Lung (tissue), 12 donors: Measurements from ENCODE around the gene PRKCQ. TPM values are rescaled to one million over a fixed set of nuclear protein-coding genes. Genes with fewer than 3 reads are reported as not detected.

Experiments
- ATAC-seq: fragments of 200-7000 bp; cut with Tn5 transposase; one replicate; pipeline ENCODE4 v1.9.1; 2020; ENCODE audit warnings: moderate number of reproducible peaks; ENCODE audit not compliant: insufficient read depth, low FRiP score
- DNase-seq, 3 donors: peaks; one replicate each; pipeline ENCODE4 v3.0.0-alpha.2; 2013 to 2017
- H3K27ac ChIP-seq, 2 donors: one replicate each; pipeline ENCODE4 v1.5.1; 2013; ENCODE audit warnings: mild to moderate bottlenecking in 2 of 2, moderate library complexity in 2 of 2, control low read depth in 1 of 2, inconsistent platforms in 1 of 2, low read depth in 1 of 2, low read length in 1 of 2
- H3K27me3 ChIP-seq, 3 donors: one replicate each; pipeline ENCODE4 v1.5.1; 2013; ENCODE audit warnings: low read length in 2 of 3; ENCODE audit not compliant: control insufficient read depth in 3 of 3, insufficient read depth in 3 of 3
- H3K36me3 ChIP-seq, 4 donors: one replicate each; pipeline ENCODE4 v1.5.1; 2013; ENCODE audit warnings: low read length in 4 of 4, mild to moderate bottlenecking in 1 of 4, moderate library complexity in 1 of 4; ENCODE audit not compliant: control insufficient read depth in 4 of 4, insufficient read depth in 4 of 4
- H3K4me1 ChIP-seq, 5 donors: one replicate each; pipeline ENCODE4 v1.5.1; 2013; ENCODE audit warnings: low read length in 5 of 5, mild to moderate bottlenecking in 2 of 5, moderate library complexity in 1 of 5; ENCODE audit not compliant: control insufficient read depth in 5 of 5, insufficient read depth in 5 of 5
- H3K4me3 ChIP-seq: one replicate; pipeline ENCODE4 v1.5.1; 2013; ENCODE audit warnings: mild to moderate bottlenecking, control low read depth, moderate library complexity
- H3K9ac ChIP-seq, 2 donors: one replicate each; pipeline ENCODE4 v1.5.1; 2013; ENCODE audit warnings: low read length in 2 of 2, control low read depth in 1 of 2; ENCODE audit not compliant: insufficient read depth in 1 of 2
- H3K9me3 ChIP-seq, 4 donors: one replicate each; pipeline ENCODE4 v1.5.1; 2013; ENCODE audit warnings: low read length in 3 of 4, mild to moderate bottlenecking in 1 of 4, moderate library complexity in 1 of 4; ENCODE audit not compliant: control insufficient read depth in 4 of 4, insufficient read depth in 3 of 4
- WGBS, 2 donors: extraction: QIAGEN DNeasy Blood & Tissue Kit; methylation state at CpG; one replicate each; pipeline ENCODE4 v1.1.7; 2013; 5-methylcytosine and 5-hydroxymethylcytosine counted together
- polyA plus RNA-seq, 2 donors: library from polyadenylated mRNA; stranded (reverse); fragments of 200-250 nt; gene quantifications; one replicate each; pipeline ENCODE4 v1.2.1, GENCODE V29; 2013
- total RNA-seq, 2 donors: library from RNA; depleted of rRNA in 1 of 2; stranded (reverse); fragments of >200 nt in 1 of 2; gene quantifications; one replicate each; pipeline ENCODE4 v1.2.1, GENCODE V29; 2014 to 2021
- TF ChIP-seq, protein P1 (sequence below): IDR thresholded peaks from 2 replicates; pipeline ENCODE4 v1.5.1; 2012; ENCODE audit warnings: mild to moderate bottlenecking; ENCODE audit errors: control extremely low read depth, extremely low read depth
- donor health status: control.
- donor health status: control.
- donor health status: Bipolar disorder and iron deficiency.
- donor health status: healthy.
- donor health status: DM: yes; HTN: yes; CAD: no.

Gene PRKCQ
- total and polyA plus RNA-seq, 4 donors: 2.8 to 9.1 (median 7.2) TPM

DNA sequence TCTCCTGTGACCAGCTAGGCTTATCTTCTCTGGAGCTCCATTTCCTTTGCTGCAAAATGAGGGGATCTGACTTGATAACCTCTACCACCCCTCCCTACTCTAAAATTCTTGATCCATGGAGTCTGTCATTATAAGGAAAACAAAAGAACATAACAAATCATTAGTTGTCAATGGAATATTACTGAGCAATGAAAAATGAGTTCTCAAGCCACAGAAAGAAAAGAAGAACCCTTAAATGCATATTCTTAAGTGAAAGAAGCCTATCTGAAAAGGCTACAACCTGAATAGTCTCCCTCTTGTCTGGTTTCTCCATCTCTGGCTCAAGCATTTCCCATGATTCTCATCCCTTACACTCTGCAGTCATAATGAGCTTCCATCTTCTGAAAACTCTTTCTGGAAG, 110.4 kb downstream of the PRKCQ start:
- Histone ChIP-seq H3K27me3 (peaks cover 0 to 8% (median 0%) of the 10 kb centered on the region in 3 donors), H3K4me3 (no peak overlapping the region), H3K9ac (no peak overlapping the region), H3K27ac (no peak overlapping the region), H3K9me3 (peaks cover 0 to 1% (median 0%) of the 10 kb centered on the region in 4 donors), H3K4me1 (peaks cover 0 to 5% (median 0%) of the 10 kb centered on the region in 5 donors), H3K36me3 (peaks cover 0 to 1% (median 0%) of the 10 kb centered on the region in 4 donors)
- TF ChIP-seq, protein P1, sequence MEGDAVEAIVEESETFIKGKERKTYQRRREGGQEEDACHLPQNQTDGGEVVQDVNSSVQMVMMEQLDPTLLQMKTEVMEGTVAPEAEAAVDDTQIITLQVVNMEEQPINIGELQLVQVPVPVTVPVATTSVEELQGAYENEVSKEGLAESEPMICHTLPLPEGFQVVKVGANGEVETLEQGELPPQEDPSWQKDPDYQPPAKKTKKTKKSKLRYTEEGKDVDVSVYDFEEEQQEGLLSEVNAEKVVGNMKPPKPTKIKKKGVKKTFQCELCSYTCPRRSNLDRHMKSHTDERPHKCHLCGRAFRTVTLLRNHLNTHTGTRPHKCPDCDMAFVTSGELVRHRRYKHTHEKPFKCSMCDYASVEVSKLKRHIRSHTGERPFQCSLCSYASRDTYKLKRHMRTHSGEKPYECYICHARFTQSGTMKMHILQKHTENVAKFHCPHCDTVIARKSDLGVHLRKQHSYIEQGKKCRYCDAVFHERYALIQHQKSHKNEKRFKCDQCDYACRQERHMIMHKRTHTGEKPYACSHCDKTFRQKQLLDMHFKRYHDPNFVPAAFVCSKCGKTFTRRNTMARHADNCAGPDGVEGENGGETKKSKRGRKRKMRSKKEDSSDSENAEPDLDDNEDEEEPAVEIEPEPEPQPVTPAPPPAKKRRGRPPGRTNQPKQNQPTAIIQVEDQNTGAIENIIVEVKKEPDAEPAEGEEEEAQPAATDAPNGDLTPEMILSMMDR: no peak
- ATAC-seq (no peak), DNase-seq (no peak)

DNA sequence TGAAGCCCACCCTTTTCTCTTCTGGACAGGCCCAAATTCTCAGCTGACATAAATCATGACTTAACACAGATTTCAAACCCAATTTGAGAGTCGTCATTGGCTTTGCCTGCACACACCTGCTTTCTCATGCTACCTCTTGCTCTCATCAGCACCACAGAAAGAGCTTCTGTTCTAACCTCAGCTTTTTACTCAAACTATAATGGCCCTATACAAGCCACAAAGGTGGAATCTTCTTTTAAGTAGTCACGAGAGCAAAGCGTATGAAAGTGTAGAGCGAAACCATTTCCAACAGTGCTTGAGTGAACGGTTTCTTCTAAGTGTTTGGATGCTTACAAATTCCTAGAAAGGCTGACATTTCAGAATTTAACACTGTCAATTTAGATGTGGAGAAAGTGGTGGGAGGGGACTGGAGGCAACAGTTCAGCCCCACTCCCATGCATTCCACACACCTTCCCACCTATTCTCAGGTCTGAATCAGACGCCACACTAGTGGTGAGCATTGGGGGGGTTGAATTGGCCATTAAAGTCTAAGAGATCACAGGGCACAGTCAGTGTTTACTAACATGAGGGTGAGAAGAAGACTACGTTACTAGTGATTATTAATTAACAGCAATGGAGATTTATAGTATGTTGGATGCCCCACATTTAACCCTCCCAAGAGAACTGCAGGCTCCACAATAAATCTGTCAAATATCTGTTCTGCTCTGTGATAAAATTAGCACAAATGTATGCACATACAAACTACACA, 114.0 kb downstream of the PRKCQ start:
- WGBS, 2 donors: 87 to 95% methylated on average over 7 of the region's 7 CpGs
- H3K27ac ChIP-seq: no peak overlapping the region
- no peak overlapping the region for H3K9ac ChIP-seq
- peaks cover 0 to 1% (median 0%) of the 10 kb centered on the region in 4 donors for H3K9me3 ChIP-seq
- no peak overlapping the region for H3K4me3 ChIP-seq
- H3K36me3 ChIP-seq: no peaks in the 10 kb centered on the region
- TF ChIP-seq, protein P1: no peak
- peaks cover 0 to 5% (median 0%) of the 10 kb centered on the region in 5 donors for H3K4me1 ChIP-seq
- H3K27me3 ChIP-seq: peaks cover 0 to 8% (median 0%) of the 10 kb centered on the region in 3 donors
- DNase-seq (no peak), ATAC-seq (no peak)

DNA sequence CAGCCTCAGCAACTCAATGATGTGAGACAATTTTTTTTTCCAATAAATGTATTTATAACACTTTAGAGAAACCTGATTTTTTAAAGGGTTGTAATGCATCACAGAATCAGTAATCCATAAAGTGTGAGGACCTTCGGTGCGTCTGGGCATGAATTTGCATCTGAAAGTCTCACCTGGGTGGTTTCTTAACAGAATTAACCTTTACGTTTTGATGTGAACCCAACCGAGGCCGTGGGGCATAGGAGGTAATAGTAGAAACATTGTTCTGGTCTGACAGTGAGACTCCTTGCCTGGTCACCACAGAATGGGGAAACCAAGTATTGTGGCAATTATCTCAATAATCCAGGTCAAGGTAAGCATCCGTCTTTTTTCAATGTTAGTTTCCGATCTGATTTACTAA, 114.6 kb downstream of the PRKCQ start:
- no peak for ATAC-seq
- Histone ChIP-seq H3K9me3 (peaks cover 0 to 1% (median 0%) of the 10 kb centered on the region in 4 donors), H3K4me3 (no peak overlapping the region), H3K27me3 (peaks cover 0 to 8% (median 0%) of the 10 kb centered on the region in 3 donors), H3K27ac (no peak overlapping the region), H3K9ac (no peak overlapping the region), H3K36me3 (no peaks in the 10 kb centered on the region), H3K4me1 (peaks cover 0 to 5% (median 0%) of the 10 kb centered on the region in 5 donors)
- no peak for DNase-seq
- WGBS, 2 donors: 80 to 88% methylated on average over 7 of the region's 7 CpGs
- TF ChIP-seq, protein P1: no peak
